HL-60 (cell line): ENCODE measurements around the gene ST7.

Experiments used
- DNase-seq, 2 experiments: peaks; one replicate each; pipeline ENCODE4 v3.0.0-alpha.2; 2010 to 2020; ENCODE audit warnings: low read depth in 1 of 2, low spot score in 1 of 2
- H3K27ac ChIP-seq: fragments of 250-450 bp; sonication (Bioruptor Pico); replicated peaks from 2 replicates; pipeline ENCODE4 v1.5.1; 2020; ENCODE audit warnings: mild to moderate bottlenecking, moderate library complexity
- H3K27me3 ChIP-seq: fragments of 250-450 bp; sonication (Bioruptor Pico); 2 replicates; pipeline ENCODE4 v1.5.1; 2021; ENCODE audit warnings: mild to moderate bottlenecking, moderate library complexity; ENCODE audit not compliant: insufficient read depth, poor library complexity, severe bottlenecking
- H3K4me3 ChIP-seq: replicated peaks from 2 replicates; pipeline ENCODE4 v1.5.1; 2011; ENCODE audit warnings: mild to moderate bottlenecking, control low read depth, low read length; ENCODE audit not compliant: insufficient read depth
- CTCF ChIP-seq: IDR thresholded peaks from one replicate; pipeline ENCODE4 v1.5.1; 2011; ENCODE audit warnings: low read length, control low read depth, inconsistent platforms; ENCODE audit not compliant: insufficient read depth
- GABPA ChIP-seq: IDR thresholded peaks from 2 replicates; pipeline ENCODE4 v1.6.1; 2012; ENCODE audit warnings: low read depth
- POLR2AphosphoS5 ChIP-seq: IDR thresholded peaks from 2 replicates; pipeline ENCODE4 v1.6.1; 2012; ENCODE audit warnings: low read depth
- REST ChIP-seq: IDR thresholded peaks from 2 replicates; pipeline ENCODE4 v1.6.1; 2012; ENCODE audit warnings: low read depth; ENCODE audit not compliant: insufficient replicate concordance
- SPI1 ChIP-seq: IDR thresholded peaks from 2 replicates; pipeline ENCODE4 v1.6.1; 2012; ENCODE audit warnings: low read depth, mild to moderate bottlenecking, borderline replicate concordance

The ST7 gene

GRCh38 chr7:117064688-117065087 lies 111.4 kb downstream of the ST7 start:
- no peaks in the 10 kb centered on the region for H3K27me3 ChIP-seq
- no peak overlapping the region for H3K27ac ChIP-seq
- DNase-seq = no peak
- TF ChIP-seq POLR2AphosphoS5 (no peak), REST (no peak), CTCF (no peak)
- no peak overlapping the region for H3K4me3 ChIP-seq

DNA sequence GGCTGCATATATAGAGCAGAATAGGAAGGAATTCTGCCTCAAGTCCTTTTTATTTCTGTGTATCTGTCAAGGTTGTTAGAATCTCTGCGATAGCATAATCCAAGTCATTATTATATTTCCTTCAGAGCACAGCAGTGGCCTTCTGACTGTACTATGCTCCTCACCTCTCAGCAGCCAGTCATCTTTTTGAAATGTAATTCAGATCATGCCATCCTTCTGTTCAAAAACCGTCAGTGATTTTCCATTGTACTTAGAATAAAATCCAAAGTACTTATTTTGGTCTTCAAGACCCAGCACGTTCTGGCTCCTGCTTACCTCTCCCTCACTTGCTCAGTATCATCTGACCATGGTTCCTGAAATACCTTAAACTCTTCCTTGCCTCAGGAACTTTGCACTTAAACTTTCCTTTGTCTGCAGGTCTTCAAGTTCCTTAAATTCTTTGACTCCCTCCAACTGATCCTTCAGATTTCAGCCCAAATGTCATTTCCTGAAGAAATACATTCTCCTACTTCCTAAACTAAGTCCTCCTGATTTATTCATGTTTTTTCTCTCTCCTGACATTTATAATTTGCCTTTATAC lies 112.4 kb downstream of the ST7 start:
- no peak overlapping the region for H3K4me3 ChIP-seq
- H3K27ac ChIP-seq = no peak overlapping the region
- no peaks in the 10 kb centered on the region for H3K27me3 ChIP-seq
- DNase-seq = no peak
- no peak for TF ChIP-seq SPI1
- TF ChIP-seq POLR2AphosphoS5 = no peak
- no peak for TF ChIP-seq GABPA
- TF ChIP-seq CTCF = no peak
- no peak for TF ChIP-seq REST

DNA sequence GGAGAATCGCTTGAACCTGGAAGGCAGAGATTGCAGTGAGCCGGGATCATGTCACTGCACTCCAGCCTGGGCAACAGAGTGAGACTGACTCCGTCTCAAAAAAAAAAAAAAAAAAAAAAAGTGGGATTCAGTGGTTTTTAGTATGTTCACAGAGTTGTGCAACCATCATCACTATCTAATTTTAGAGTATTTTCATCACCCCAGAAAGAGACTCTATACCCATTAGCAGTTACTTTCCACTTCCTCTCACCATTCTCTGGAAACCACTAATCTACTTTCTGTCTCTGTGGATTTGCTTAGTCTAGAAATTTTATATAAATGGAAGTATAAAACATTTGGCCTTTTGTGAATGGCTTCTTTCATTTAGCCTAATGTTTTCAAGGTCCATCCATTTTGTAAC lies 113.4 kb downstream of the ST7 start:
- TF ChIP-seq GABPA (no peak), CTCF (no peak), SPI1 (peak; percentile 91)
- Histone ChIP-seq H3K4me3 (no peak overlapping the region), H3K27me3 (no peaks in the 10 kb centered on the region), H3K27ac (no peak overlapping the region)
- peak; percentile 14 for DNase-seq

GRCh38 chr7:117067340-117067739 lies 114.0 kb downstream of the ST7 start:
- no peak for TF ChIP-seq CTCF
- no peak for TF ChIP-seq POLR2AphosphoS5
- no peak for TF ChIP-seq SPI1
- no peak for TF ChIP-seq REST
- TF ChIP-seq GABPA = no peak
- no peak overlapping the region for H3K4me3 ChIP-seq
- H3K27me3 ChIP-seq = no peaks in the 10 kb centered on the region
- DNase-seq = no peak
- H3K27ac ChIP-seq = 0 out of 2 replicates have a peak overlapping the region, but pooled peaks have one; percentile 4
